Measurements from ENCODE around the gene HS3ST3B1. TPM values are rescaled to one million over a fixed set of nuclear protein-coding genes. Genes with fewer than 3 reads are reported as not detected.

The HS3ST3B1 gene
- total RNA-seq, 1 donor from 2014 or later = 1.6 TPM

DNA sequence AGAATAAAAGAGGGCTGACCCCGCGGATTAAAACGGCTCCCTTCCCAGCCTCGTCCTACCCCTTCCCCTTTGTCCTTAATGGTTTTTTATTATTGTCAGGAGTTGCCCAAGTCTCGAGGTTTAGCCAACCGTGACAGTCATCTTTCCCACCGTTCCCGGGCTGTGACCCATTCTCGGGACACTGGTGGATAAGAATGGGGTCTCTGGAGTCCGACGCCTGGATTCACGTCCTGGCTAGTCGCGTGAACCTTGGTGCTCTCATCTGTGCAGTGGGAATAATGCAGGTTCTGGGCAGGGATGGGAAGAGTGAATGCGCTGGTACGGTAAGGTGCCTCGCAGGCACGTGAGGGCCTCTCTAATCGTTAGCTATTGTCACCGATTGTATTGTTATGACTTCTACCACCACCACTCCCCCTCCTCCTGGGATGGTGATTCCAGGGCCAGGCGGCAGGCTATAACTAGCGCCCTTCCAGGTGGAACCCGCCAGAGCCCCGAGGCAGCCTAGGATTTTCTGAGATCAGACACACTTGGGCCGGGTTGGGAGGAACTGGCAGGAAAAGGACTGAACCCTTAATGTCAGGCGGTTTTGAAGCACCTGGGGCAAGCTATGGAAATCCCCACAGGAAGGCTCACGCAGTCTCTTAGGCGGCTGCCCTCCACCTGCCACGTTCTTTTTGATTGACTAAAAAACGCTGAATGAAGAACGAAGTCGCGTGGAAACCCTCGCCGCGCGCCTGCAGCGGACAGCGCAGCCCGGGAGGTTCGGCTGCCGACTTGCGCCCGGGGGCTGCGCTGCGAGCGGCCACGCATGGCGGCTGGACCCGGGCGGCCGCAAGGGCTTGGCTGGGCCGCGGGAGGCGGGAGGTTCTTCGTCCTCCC is 2.7 kb downstream of the HS3ST3B1 start:
- no peak for DNase-seq (ENCODE audit: low read depth in 2 of 2)

DNA sequence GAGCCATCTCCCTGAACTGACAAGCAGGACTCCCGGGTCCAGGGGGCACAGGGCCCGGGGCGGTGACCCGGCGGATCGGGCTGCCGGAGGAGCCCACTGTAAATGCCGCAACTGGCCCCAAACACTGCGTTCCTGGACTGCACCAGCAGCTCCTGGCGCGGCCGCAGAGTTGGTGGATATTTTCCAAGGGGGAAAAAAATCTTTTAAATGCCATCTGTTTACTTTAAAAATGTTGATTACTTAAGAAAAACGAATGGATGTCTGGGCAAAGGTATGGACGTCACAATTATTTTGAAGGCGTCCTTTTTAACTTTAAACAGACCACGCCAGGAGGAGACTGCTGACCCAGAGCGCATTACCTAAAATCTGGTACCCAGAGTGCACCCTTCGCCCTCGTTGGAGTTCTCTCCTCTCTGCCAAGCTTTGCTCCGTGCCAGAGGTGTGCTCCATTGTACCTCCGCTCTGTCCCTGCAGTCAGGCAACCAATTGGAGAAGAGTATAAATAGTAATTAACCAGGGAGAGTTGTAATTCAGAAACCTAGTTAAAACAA is 3.4 kb downstream of the HS3ST3B1 start:
- DNase-seq (ENCODE audit: low read depth in 2 of 2) = no peak

DNA sequence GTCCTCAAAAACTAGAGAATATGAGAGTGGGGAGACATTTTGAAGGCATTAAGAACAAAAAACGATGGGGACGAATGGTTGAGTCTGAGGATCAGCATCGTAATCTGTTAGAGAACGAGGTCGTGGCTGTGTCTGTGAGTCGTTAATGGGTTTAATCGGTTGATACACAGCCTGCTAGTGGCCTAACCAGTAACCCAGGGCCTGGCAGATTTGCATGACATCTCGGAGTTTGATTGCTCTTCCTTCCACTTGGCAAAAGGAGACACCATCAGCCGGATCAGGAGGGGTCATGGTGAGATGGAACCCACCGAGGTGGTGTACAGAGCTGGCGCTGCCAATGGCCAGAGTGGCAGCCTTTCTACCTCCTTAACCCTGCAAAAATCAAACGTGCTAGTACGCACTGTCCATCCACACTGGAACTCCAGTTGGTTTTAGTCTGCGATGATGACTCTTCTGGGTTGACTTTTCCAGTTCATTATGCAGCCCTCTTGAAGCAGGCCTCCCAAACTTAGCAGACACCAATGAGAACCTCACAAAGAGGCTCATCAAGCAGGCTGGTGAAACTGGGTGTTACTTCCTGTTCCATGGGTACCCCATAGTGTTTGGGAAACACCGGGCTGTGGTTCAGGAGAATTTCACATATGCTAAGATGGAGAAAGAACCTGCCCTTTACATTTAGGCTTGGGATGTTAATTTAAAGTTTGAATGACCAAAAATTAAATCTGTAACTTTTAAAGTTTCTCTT is 4.1 kb downstream of the HS3ST3B1 start:
- no peak for DNase-seq (ENCODE audit: low read depth in 2 of 2)

DNA sequence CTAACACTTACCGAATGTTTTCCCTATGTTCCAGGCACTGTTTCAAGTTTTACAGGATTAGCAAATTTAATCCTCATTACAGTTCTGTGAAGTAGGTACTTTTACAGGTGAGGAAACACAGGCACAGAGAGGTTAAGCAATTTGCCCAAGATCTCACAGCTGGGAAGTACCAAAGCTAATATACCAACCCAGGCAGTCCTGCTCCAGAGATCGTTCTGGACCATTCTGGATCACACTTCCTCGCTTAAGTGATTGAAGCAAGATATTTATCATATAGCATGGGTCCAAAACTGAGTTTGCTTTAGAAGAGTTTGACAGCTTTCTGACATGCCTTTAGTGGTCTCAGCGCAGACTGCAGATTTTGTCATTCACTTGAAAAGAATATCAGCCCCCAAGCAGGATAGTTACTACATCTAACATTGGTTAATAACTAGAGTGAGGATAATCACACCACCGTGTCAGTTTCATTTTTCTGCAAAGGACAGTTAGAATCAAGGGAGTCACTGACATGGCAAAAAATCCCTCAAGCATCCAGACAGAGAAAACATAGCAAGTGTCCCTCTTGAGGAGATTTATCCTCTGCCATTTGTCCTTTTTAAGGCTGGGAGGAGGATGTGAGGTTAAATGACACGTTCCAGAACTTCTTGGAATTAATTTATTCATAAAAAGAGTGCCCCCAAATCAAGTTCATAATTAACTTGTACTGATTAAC is 5.1 kb downstream of the HS3ST3B1 start:
- DNase-seq (ENCODE audit: low read depth in 2 of 2) = no peak

DNA sequence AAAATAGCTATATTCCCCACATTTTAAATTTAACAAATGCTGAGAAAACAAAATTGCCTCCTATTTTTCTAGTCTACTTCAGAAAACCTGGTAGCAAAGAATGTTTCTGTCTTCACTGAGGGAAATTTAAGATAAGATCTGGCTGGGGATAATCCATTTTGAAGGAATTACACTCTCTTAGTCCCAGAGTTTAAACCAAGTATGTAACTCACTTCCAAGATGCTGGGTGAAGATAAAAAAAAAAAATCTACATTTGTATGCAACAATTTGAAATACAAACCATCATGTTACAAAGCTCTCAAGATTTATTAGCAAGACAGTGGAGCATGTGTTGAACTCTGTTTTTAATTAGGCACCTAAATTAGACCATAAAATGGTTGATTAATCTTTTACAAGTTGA is 5.7 kb downstream of the HS3ST3B1 start:
- no peak for DNase-seq (ENCODE audit: low read depth in 2 of 2)

DNA sequence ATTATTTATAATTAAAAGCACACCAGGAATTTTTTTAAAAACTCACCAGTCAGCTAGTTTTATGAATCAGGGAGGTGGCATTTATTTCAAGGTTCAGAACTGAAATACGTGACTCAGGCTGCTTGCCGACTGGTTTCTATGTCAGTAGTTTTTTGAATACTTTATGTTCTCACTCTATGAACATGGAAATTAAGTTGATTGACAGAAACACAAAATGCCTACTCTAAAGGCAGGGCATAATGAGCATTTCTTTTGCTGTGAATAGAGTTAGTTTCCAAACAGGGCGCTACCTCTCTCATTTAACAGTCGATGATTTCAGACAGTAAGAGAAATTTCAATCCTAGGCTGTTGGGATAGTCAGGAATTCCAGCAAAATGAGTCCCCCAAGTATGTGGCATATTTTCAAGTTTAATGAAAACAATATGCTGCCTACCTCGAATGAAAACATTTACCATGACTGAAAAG is 6.7 kb downstream of the HS3ST3B1 start:
- DNase-seq (ENCODE audit: low read depth in 2 of 2) = no peak

DNA sequence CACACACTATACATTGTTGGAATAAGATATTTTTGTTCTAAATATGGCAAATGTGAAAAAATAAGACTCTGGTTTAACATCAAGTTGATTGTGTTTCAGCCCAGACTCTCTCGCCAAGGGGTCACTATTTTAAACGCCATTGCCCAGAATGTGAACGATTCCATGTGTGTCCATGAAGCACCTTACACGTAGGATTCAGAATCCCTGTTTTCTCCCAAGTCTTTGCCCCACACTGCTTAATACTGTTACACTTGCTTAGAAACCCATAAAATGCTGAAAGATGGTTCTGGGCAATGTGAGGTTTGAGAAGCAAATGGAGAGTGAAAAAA is 7.7 kb downstream of the HS3ST3B1 start:
- DNase-seq (ENCODE audit: low read depth in 2 of 2) = no peak

DNA sequence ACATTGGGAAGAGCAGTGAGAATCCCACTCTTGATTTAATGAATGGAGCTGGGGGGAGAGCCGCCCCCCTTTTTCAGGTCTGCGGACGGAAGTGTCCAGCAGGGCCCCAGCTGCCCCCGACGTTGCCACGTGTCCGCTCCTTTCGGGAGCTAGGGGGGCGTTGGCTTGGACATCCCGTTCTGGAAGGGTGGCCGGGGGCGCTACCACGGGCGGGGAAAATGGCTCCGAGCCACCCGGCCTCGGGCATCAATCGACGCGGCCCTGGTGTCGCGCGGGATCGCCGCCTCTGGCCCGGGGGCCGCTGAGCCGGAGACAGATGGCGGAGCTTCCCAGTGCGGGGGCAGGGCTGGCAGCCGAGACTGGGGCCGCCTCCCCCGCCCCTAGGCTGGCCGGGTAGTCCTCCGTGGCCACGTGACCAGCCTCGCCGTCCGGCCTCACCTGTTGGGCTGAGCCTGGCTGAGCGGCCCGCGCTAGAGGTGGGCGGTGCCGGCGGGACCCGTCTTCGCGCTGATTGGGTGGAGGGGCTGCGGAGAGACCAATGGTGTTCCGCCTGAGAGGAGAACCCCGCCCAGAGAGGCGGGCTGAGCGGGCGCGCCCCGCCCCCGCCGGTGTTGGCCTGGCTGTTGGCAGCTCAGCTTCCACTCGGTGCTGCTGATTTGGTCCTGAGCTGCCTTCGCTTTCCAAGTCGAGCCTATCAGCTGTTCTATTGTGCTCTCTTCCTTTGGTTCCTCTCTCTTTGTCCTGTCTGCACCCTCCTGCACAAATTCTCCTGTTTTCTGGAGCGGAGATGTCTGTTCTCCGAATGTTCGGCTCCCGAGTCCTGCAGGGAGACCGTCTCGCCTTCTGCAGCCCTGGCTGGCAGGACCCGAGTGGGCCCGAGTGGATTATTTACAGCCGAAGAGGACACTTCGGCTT is 8.3 kb downstream of the HS3ST3B1 start:
- DNase-seq (ENCODE audit: low read depth in 2 of 2) = peak in 1 of 2 donors; percentile 67

DNA sequence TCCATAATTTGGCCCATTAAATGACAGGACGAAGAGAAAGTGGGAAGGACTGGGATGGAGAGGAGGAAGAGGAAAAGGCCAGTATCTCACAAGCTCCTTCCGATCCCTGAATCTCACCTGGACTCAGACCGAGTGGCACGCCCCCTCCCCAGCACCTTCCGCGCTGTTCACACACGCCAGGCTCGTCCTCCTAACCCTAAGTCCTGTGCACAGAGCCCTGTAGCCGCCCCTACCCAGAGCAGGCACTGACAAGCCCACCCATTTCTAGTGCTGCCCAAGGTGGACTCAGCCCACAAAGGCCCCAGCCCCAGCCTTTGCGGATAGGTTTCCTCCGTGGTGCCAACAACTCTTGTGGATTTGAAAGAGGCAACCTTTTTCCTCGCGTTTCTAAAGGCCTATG is 9.2 kb downstream of the HS3ST3B1 start:
- no peak for DNase-seq (ENCODE audit: low read depth in 2 of 2)

DNA sequence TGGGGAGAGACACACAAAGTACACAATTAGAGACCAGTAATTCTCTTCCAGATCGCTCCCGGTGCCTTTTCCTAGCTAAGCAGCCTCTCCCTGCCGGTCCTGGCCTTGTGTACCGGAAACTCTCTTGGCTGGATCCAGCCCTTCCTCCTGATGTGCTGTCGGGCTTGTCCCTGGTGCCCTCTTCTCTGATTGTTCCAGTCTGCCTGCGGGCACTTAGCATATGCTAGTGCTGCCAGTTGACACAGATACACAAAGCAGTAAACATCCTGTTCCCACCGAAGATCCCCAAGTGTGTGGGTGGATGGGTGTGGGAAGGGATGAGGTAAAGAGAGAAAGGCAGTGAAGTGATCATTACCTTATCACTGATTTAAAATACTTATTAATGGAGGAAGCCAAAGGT is 9.7 kb downstream of the HS3ST3B1 start:
- no peak for DNase-seq (ENCODE audit: low read depth in 2 of 2)

DNA sequence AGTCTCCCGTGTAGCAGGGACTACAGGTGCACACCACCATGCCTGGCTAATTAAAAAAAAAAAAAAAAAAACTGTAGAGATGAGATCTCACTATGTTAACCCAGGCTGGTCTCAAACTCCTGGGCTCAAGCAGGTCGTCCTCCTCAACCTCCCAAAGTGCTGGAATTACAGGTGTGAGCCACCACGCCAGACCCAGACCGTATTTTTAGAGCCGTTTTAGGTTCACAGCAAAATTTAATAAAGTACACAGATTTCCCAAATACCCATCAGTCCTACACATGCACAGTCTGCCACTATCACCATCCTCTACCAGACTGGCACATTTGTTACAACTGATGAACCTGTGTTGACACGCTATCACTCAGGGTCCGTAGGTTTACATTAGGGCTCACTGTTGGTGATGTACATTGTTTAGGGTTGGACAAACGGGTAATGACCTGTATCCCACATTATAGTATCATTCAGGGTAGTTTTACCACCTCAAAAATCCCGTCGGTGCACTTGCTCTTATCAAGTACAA is 10.4 kb downstream of the HS3ST3B1 start:
- DNase-seq (ENCODE audit: low read depth in 2 of 2) = no peak

DNA sequence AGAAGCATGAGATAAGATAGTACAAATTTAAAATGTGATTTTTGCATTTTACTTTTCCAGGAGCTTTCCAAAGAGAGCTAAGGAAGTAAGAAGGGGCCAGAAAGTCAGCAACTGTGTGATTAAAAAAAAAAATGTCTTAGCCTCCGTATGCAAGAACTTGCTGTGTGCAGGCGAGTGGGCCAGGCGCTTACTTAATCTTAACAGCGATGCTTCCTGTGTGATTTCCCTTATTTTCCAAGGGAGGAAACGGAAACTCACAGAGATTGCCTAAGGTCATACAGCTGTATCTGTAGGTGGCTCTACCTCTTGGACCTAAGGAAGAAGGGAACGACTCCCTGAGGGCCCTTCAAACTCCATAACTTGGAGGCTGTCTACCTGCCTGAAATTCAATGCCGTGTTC is 11.1 kb downstream of the HS3ST3B1 start:
- no peak for DNase-seq (ENCODE audit: low read depth in 2 of 2)

DNA sequence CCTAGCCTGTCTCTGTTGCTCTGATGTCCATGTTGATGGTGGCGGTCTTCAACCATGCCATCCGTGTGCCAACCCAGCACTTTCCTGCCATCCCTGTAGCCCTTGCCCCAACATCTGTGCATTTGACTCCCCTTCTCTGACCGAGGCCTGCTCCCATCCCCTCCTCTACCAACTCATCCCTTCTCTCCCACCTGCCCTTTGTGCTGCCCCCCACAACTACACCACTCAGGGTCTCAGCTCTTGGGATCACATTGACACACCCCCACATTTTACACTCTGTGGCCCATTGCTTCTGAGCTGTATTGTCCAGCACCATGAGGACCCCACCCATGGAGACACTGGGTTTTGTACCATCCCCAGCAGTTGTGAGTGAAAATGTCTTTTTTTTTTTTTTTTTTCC is 11.6 kb downstream of the HS3ST3B1 start:
- DNase-seq (ENCODE audit: low read depth in 2 of 2) = no peak

DNA sequence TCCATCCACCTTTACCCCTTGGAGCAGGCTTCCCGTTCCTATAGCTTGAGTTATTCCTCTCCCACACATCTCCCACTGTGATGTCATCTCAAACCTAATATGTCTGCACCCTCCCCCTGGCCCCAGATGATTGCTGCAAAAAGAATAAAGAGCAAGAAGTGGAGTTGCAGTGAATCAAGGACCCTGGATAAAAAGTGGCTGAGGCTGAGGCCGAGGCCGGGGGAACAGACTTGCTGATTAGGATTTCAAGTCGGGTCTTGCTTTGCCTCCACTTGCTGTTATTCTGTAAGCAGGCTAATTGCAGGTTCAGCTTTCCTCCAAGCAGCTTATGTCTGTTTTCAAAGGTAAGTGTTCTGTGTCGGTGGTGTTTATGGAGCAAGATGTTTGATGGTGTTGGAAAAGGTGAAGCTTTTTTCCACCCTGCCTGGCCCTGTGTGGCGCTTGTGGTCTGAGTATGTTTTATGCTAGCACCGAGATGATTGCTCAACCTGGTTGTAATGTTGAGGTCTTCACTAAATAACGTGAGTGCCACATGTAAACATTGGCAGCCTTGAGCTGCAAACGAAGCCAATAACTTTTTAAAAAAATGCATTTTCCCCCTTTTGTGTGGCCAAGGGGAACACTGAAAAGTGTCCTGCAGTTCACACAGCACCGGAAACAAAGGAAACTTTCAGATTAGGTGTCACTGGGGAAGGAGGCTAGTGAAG is 15.4 kb downstream of the HS3ST3B1 start:
- DNase-seq (ENCODE audit: low read depth in 2 of 2) = no peak

DNA sequence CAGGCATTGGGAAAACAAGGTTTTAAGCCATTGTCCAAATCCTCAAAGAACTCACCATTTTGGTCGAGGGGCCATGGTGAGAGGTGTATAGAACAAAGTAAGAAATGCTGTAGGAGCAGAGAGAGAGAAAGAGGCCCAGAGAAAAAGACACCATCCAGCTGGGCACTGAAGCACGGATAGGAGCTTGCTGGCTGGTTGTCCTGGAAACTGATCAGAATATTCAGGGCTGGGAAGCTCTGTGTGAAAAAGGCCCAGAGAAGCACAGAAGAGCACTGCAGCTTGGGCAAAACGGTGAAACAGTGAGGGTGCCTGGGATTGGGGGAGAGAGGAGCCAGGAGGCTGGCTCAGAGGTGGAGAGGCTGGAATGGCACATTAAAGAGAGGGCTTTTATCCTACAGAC is 16.5 kb downstream of the HS3ST3B1 start:
- no peak for DNase-seq (ENCODE audit: low read depth in 2 of 2)

DNA sequence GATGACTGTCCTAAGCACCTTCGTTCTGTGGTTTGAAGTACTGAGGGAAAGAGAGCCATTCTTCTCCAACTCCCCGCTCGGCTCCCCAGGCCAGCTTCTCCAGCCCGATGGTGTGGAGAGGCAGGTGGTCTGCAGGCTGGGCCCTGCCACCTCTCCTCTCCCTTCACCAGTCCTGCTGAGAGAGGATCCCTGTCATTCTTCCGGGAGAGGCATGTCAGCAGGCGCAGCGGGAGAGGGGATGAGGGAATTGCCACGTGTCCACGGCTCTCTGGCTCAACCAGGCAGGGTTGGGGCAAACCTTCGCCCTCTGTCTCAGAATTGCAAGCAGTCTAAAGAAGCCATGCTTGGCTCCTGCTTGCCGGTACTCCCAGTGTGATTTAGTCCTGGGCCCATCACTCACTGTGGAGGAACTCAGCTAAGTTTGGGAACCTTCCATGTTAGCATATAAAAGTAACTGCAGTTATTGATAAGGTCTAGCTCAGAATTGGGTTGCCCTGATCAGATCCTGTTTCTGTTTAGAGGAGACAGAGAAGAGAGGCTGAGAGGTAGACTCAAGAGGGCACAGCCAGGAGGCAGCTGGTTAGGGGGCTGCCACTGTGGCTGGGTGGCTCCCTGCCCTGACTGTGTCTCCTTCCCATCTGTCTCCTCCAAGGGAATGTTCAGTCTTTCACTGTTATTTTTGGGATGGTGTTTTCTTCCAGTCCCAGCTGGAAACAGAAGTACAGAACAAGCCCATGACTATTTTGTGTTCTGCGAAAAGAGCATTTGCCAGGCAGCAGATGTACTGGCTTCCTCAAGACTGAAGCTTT is 17.4 kb downstream of the HS3ST3B1 start:
- no peak for DNase-seq (ENCODE audit: low read depth in 2 of 2)

DNA sequence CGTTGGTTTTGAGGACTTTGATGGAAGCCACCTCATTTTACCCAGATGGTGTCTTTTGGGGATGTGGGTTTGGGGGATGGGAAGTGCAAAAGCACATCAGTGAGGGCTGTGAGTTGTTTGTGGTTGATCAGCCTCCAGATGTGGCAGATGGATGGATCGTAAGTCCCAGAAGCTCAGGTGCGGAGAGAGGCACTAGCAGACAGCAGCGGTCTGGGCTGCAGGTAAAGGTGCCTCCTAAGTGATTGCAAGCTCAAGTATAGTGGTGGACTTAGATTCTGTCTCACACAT is 18.0 kb downstream of the HS3ST3B1 start:
- DNase-seq (ENCODE audit: low read depth in 2 of 2) = no peak

DNA sequence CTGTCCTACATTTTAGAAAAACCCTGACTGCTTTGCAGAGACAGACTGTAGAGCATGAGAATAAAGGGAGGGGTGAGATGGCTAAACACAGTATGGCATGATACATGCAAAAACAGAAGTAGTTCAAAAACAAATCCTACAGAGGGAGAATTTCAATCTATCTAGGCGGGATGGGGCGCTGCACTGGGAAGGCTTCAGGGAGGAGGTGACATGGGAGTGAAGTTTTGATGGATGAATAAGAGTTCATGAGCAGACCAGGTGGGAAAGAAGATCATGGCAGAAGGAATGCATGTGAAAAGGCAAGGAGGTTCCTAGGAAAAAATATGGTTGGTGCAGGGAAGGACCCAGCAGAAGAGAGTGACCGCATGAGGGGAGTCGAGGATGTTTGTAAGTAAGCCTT is 19.2 kb downstream of the HS3ST3B1 start:
- no peak for DNase-seq (ENCODE audit: low read depth in 2 of 2)

DNA sequence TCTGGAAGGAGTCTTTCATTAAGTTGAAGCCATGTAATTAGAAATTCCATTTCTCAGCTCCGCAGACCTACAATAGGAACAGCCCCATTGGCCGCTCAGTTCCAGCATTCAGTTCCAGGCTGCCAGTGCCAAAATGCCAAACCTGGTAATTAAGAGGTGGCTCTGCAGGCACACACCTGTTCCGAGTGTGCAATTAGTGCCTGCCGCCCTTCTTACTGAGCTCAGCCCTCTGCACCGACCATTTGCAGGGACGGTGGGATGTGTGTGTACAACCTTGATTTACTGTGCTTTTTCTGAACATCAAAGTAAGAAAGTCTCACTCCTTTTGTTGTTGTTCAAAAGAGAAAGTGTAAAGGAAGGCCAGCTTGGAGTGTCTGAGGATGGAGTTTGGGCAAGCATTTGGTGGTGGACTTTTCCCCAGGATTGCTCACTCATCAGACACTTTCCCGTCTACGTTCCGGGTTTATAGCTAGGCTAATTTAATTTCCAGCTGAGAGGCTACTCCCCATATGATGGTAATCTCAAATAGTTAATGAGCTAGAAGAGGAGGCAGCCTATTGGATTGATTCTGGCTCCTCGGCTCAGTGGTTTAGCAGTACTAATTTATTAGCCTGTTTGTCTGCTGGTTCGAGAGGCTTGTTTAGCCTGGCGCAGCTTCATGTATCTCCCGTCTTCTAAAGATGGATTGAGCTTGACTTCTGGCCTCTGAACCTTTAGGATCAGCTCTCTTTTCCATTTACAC is 20.0 kb downstream of the HS3ST3B1 start:
- no peak for DNase-seq (ENCODE audit: low read depth in 2 of 2)

Data from lung microvascular endothelial cell (primary cell).